ENCODE measurements around the gene TSEN54.

TSEN54 gene

GRCh38 chr17:75557852-75558665 is 41.7 kb downstream of the TSEN54 start:
- H3K27ac ChIP-seq, result no peak overlapping the region
- DNase-seq (ENCODE audit: low read depth, low spot score), result no peak

GRCh38 chr17:75558666-75559530 is 42.6 kb downstream of the TSEN54 start:
- DNase-seq (ENCODE audit: low read depth, low spot score), result no peak
- no peak overlapping the region for H3K27ac ChIP-seq

- no peak for DNase-seq (ENCODE audit: low read depth, low spot score)
- H3K27ac ChIP-seq, result no peak overlapping the region
Observed at GRCh38 chr17:75559958-75560533, 43.7 kb downstream of the TSEN54 start.

GRCh38 chr17:75561927-75562603 is 45.7 kb downstream of the TSEN54 start:
- H3K27ac ChIP-seq, result no peak overlapping the region
- DNase-seq (ENCODE audit: low read depth, low spot score), result no peak

- DNase-seq (ENCODE audit: low read depth, low spot score), result no peak
- no peak overlapping the region for H3K27ac ChIP-seq
Observed at GRCh38 chr17:75563063-75563758, 46.9 kb downstream of the TSEN54 start.

GRCh38 chr17:75564195-75564594 is 47.9 kb downstream of the TSEN54 start:
- H3K27ac ChIP-seq, result no peak overlapping the region
- DNase-seq (ENCODE audit: low read depth, low spot score), result no peak

GRCh38 chr17:75565066-75565465 is 48.7 kb downstream of the TSEN54 start:
- DNase-seq (ENCODE audit: low read depth, low spot score), result peak; percentile 49
- no peak overlapping the region for H3K27ac ChIP-seq

GRCh38 chr17:75565618-75566017 is 49.3 kb downstream of the TSEN54 start:
- DNase-seq (ENCODE audit: low read depth, low spot score), result no peak
- no peak overlapping the region for H3K27ac ChIP-seq

- no peak for DNase-seq (ENCODE audit: low read depth, low spot score)
- H3K27ac ChIP-seq, result no peak overlapping the region
Observed at GRCh38 chr17:75566416-75566815, 50.1 kb downstream of the TSEN54 start.

GRCh38 chr17:75566834-75567233 is 50.5 kb downstream of the TSEN54 start:
- no peak overlapping the region for H3K27ac ChIP-seq
- no peak for DNase-seq (ENCODE audit: low read depth, low spot score)

- H3K27ac ChIP-seq, result no peak overlapping the region
- no peak for DNase-seq (ENCODE audit: low read depth, low spot score)
Observed at GRCh38 chr17:75568412-75569255, 52.3 kb downstream of the TSEN54 start.

GRCh38 chr17:75570034-75570676 is 53.8 kb downstream of the TSEN54 start:
- no peak overlapping the region for H3K27ac ChIP-seq
- no peak for DNase-seq (ENCODE audit: low read depth, low spot score)

- no peak for DNase-seq (ENCODE audit: low read depth, low spot score)
- no peak overlapping the region for H3K27ac ChIP-seq
Observed at GRCh38 chr17:75570772-75571171, 54.4 kb downstream of the TSEN54 start.

GRCh38 chr17:75571197-75571884 is 55.0 kb downstream of the TSEN54 start:
- no peak for DNase-seq (ENCODE audit: low read depth, low spot score)
- no peak overlapping the region for H3K27ac ChIP-seq

- no peak for DNase-seq (ENCODE audit: low read depth, low spot score)
- no peak overlapping the region for H3K27ac ChIP-seq
Observed at GRCh38 chr17:75571885-75572215, 55.5 kb downstream of the TSEN54 start.

GRCh38 chr17:75572713-75573539 is 56.6 kb downstream of the TSEN54 start:
- H3K27ac ChIP-seq, result no peak overlapping the region
- no peak for DNase-seq (ENCODE audit: low read depth, low spot score)

GRCh38 chr17:75573540-75573957 is 57.2 kb downstream of the TSEN54 start:
- no peak overlapping the region for H3K27ac ChIP-seq
- DNase-seq (ENCODE audit: low read depth, low spot score), result no peak
